NCI-H748 (cell line): ENCODE results near the gene SCYL1.
"Not testable (repeated sequence)": the region's sequence is repeated elsewhere in the genome, so short reads cannot be mapped to it uniquely, and the experiment has no call there.

Source experiments
- DNase-seq: peaks from one replicate; lab custom pipeline; 2025; ENCODE audit not compliant: unreplicated experiment; lab: John Stamatoyannopoulos, UW

The SCYL1 gene

DNA sequence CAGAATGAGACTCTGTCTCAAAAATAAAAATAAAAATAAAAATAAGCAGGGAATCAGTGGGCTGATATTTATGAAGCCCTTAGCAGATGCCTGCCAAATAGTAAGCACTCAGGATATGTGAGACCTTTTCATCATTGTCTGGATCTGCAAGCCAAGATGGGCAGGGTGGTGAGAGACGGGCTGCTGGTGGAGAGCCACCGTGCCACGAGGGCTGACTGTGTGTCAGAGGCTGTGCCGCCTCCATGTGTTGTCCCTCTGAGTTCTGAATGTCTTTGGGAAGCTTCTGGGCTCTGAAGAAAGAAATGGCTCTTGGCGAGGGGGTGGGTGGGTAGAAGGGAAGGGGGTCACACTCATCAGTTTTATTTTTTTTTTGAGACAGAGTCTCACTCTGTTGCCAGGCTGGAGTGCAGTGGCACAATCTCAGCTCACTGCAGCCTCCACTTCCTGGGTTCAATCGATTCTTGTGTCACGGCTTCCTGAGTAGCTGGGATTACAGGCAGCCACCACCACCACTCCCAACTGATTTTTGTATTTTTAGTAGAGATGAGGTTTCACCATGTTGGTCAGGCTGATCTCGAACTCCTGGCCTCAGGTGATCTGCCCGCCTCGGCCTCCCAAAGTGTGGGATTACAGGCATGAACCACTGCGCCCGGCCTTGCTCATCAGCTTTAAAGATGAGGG is 40.1 kb downstream of the SCYL1 start:
- not testable (repeated sequence) for DNase-seq

DNA sequence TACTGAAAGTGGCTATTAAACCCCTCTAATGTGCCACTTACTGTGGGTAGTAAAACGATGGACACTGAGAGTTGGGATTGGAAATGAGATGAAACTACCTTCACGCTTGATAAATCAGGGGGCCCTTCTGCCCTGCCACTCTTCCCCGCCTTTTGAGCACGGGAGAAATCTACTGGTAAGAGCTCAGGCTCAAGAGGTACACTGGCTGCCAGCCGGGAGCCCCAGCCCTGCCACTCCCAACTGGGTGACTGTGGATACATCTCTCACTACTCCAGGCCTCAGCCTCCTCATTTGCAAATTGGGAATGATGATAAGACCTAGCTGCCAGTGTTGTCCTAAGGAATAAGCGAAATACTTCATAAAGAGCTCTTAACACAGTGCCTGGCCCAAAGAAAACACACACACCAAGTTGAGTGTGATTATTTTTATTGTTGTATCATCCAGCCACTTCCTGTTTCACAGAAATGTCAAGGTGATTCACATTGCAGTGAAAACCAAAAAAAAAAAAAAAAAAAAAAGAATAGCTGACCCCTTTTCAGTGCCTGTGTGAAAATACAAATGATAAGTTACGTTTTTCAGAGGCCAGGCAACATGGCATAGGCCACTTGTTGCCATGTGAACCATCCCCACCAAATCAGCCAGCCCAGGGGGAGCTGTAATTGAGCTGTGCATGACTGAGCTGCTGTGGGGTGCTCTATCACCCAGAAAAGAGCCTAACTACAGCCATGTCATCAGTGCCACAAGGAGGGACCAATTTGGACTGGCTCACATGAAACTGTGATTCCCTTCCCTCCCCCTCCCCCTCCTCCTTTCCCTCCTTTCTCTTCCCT is 41.0 kb downstream of the SCYL1 start:
- no peak for DNase-seq

- no peak for DNase-seq
Measured at GRCh38 chr11:65569164-65569972, 44.5 kb downstream of the SCYL1 start.

GRCh38 chr11:65569973-65570918 is 45.4 kb downstream of the SCYL1 start, which contains the start of gene ZNRD2:
ZNRD2 (plus strand) TSS chr11:65570477; CDS start chr11:65570492, 15 bp downstream.
- DNase-seq: peak; percentile 99

- DNase-seq: no peak
Measured at GRCh38 chr11:65571420-65571819, 46.5 kb downstream of the SCYL1 start.

DNA sequence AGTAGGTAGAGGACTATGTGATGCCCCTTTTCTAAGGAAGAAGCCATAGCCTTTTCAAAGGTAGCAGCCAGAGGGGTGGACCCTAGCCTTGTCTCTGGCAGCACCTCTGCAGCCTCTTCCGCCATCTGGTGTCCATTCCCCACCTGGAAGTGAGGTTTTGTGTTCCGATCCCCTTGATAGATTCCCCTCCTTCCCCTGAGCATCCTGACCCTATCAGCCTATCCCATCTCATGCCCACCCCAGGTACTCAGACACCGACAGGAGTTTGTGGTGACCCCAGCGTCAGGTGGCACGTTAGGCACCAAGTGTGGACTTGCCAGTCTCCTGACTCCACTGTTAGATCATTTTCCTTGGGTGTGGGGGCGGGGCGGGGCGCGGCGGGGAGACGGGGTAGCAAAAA is 47.1 kb downstream of the SCYL1 start:
- peak; percentile 74 for DNase-seq

- DNase-seq: peak; percentile 85
Measured at GRCh38 chr11:65572356-65573051, 47.6 kb downstream of the SCYL1 start, which contains the start of gene FAM89B. FAM89B (plus strand) TSS chr11:65572538; CDS start chr11:65572670, 132 bp downstream.

- peak; percentile 18 for DNase-seq
Measured at GRCh38 chr11:65573391-65574079, 48.7 kb downstream of the SCYL1 start.

DNA sequence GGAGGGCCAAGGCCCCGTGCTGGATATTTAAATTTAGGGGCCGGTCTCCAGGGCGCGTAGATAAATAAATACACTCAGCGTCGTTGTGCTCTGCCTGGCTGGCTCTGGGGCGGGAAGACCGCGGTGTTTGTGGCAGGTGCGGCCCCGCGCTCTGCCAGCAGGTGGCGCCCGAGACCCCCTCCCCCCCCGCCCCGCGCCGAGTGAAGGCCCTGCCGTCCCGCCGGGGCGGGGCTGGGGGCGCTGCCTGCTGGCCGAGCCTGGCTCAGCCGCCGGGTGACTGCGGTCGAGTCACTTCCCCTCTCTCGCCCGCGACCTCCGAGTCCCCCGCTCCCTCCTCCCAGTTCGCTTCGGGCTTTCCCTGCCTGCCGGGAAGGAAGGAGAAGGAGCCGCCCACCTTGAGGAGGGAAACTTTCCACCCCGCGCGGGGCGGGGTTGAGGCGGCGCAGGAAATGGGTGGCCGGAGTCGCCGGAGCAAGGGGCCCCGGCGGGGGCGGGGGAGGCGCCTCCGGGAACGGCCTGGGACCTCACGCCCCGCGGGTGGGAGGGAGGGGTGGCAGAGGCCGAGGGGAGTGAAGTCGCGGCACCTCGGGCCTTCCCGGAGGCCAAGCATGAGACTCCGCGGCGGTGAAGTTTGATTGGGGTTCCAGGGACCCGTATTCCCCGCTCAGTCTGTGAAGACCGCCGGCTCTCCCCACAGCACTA is 49.4 kb downstream of the SCYL1 start:
- peak; percentile 86 for DNase-seq

GRCh38 chr11:65574811-65575567 is 50.1 kb downstream of the SCYL1 start:
- DNase-seq: peak; percentile 67

DNA sequence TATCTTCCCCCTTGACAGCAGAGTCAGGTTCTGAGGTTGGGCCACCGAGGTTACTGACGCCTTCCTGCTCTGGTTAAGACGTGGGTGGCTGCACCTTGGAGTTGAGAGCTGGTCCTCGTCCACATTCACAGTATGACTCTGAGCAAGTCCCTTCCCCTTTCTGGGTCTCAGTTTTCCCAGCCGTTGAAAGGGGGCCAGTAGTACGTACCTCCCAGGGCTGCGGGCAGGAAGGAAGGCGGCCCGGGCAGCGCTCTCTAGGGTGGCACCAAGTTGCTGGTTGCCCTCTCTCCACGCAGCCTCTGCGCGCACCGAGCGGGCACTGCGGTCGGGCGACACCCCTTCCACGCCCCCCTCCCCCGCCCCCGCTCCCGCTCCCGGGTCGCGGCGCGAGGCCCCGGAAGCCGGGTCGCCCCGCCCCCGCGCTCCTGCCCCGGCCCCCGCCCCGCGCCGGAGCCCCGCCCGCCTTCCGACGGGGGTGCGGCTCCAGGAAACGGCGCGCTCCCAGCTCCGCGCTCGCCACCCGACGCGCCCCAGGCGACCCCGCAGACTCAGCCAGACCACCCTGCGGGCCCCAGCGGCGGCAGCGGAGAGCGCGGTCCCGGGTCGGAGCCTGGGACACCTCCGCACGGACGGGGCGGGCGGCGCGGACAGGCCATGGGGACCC is 50.8 kb downstream of the SCYL1 start, which contains the start of gene EHBP1L1:
Gene EHBP1L1 (plus strand): TSS at position 486 of the 664 bp plus-strand sequence. CDS start 250 bp downstream, outside the sequence.
- peak; percentile 63 for DNase-seq

DNA sequence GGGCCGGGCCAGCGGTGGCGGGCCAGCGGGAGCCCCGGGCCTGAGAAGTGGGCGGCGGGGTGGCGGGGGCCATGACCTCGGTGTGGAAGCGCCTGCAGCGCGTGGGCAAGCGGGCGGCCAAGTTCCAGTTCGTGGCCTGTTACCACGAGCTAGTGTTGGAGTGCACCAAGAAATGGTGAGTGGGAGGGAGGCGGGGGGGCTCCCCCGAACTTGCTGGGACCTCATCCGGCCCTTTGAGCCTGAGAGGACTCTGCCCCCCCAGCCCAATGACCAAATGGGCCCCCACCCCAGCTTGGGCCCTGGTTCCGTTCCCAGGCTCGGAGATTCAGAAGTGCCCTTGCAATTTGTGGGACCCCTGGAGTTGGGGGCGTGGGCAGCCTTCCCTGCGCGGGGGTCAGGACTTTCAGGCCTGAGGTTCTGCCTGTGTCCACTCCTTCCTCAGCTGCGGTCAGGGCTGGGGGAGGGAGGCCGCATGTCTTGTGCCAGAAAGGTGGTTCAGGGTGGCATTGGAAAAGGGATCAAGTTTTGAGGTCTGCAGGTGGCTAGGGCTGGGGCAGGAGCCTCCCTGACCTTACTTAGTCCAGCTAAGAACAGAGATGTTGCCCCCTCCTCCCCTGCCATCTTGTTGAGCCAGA is 51.5 kb downstream of the SCYL1 start:
- no peak for DNase-seq

GRCh38 chr11:65576867-65577755 is 52.2 kb downstream of the SCYL1 start:
- no peak for DNase-seq

DNA sequence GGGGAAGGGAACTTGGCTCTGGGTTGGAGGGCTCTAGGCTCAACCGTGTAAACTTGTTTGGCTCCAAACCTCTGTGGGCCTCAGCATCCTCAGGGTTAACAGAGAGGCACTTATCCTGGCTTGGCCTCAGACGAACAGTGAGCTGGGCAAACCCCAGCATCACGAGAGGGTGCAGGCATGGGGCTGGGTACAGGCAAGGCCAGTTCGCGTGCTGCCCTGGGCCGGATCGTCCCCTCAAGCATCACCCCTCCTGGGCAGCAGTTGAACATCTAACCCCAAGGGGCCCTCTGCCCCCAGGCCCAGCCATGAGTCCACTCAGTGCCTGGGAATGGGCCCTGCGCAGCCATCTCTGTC is 52.9 kb downstream of the SCYL1 start:
- DNase-seq: no peak

- no peak for DNase-seq
Measured at GRCh38 chr11:65578134-65578533, 53.3 kb downstream of the SCYL1 start.

- no peak for DNase-seq
Measured at GRCh38 chr11:65578667-65579066, 53.8 kb downstream of the SCYL1 start.
